Muscle layer of colon (tissue), 2 donors: ENCODE data around the gene AQP7.
"Not testable (repeated sequence)": the region's sequence is repeated elsewhere in the genome, so short reads cannot be mapped to it uniquely, and the experiment has no call there.

Experiments
- H3K27ac ChIP-seq: one replicate; pipeline ENCODE4 v1.7.0; 2013; ENCODE audit warnings: low read depth, mild to moderate bottlenecking, low read length, moderate library complexity
- H3K27me3 ChIP-seq, 2 donors: one replicate each; pipeline ENCODE4 v1.7.0; 2013; ENCODE audit warnings: low read length in 2 of 2, mild to moderate bottlenecking in 2 of 2; ENCODE audit not compliant: insufficient read depth in 2 of 2, control insufficient read depth in 1 of 2
- H3K36me3 ChIP-seq: one replicate; pipeline ENCODE4 v1.7.0; 2013; ENCODE audit warnings: mild to moderate bottlenecking, low read length; ENCODE audit not compliant: insufficient read depth
- H3K4me1 ChIP-seq: one replicate; pipeline ENCODE4 v1.7.0; 2013; ENCODE audit warnings: mild to moderate bottlenecking, low read length; ENCODE audit not compliant: insufficient read depth
- H3K4me3 ChIP-seq, 2 donors: one replicate each; pipeline ENCODE4 v1.7.0; 2013; ENCODE audit warnings: low read length in 2 of 2, low read depth in 1 of 2, mild to moderate bottlenecking in 1 of 2, moderate library complexity in 1 of 2
- H3K9ac ChIP-seq: one replicate; pipeline ENCODE4 v1.7.0; 2013; ENCODE audit warnings: low read length
- H3K9me3 ChIP-seq: one replicate; pipeline ENCODE4 v1.7.0; 2013; ENCODE audit warnings: mild to moderate bottlenecking, low read length
- donor health status: abdominal sarcoma.
- donor health status: Adenocarcinoma of cecum.

Gene AQP7

DNA sequence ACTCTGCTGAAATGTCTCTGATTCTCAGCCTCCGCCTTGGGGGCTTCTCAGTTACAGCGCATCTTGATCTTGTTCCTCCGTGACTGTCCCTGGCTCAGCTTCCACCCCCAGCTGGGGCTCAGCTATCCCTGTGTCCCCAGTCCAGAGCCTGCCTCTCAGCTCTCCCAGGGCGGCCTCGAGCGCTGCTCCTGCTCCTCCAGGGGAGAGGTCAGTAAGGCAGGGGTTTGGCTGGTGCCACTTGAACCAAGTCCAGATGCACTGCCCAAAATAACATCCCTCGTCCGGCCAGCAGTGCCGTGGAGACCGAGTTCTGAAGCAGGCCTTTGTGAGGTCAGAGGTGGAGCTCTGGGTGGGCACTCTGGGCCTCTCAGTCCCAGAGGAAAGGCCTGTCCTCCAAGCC, at the start of gene AQP7:
Gene AQP7 (minus strand): TSS at position 198 of the 400 bp plus-strand sequence. CDS start 1,306 bp downstream, outside the sequence.
- not testable (repeated sequence) for H3K27me3 ChIP-seq, H3K36me3 ChIP-seq, H3K9me3 ChIP-seq, H3K27ac ChIP-seq, H3K4me1 ChIP-seq, H3K4me3 ChIP-seq, H3K9ac ChIP-seq

- peaks cover 10% of the 10 kb centered on the region for H3K4me1 ChIP-seq
- no peak overlapping the region for H3K4me3 ChIP-seq
- no peak overlapping the region for H3K27ac ChIP-seq
- no peaks in the 10 kb centered on the region for H3K9me3 ChIP-seq
- no peaks in the 10 kb centered on the region for H3K36me3 ChIP-seq
- no peak overlapping the region for H3K9ac ChIP-seq
- peaks cover 0 to 3% of the 10 kb centered on the region in 2 donors for H3K27me3 ChIP-seq
Measured at GRCh38 chr9:33450621-33451146, 48.3 kb upstream of the AQP7 start.

DNA sequence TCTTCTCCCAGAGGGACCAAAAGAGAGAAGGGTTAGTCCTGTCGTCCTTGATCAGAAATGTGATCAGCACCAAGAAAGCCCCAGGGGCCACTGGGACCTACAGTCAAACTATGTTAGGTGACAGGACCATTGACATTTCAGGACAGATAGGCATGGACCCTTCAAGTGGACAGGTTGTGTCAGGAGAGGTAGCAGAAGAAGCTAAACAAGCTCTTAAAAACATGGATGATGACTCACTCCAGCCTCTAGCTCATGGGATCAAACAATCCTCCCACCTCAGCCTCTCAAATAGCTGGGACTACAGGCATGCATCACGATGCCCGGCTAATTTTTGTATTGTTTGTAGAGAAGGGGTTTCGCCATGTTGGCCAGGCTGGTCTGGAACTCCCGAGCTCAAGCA, 47.3 kb upstream of the AQP7 start:
- Histone ChIP-seq H3K9ac (no peak overlapping the region), H3K4me1 (peaks cover 10% of the 10 kb centered on the region), H3K27ac (no peak overlapping the region), H3K4me3 (no peak overlapping the region), H3K9me3 (no peaks in the 10 kb centered on the region), H3K36me3 (no peaks in the 10 kb centered on the region), H3K27me3 (peaks cover 0 to 3% of the 10 kb centered on the region in 2 donors)

DNA sequence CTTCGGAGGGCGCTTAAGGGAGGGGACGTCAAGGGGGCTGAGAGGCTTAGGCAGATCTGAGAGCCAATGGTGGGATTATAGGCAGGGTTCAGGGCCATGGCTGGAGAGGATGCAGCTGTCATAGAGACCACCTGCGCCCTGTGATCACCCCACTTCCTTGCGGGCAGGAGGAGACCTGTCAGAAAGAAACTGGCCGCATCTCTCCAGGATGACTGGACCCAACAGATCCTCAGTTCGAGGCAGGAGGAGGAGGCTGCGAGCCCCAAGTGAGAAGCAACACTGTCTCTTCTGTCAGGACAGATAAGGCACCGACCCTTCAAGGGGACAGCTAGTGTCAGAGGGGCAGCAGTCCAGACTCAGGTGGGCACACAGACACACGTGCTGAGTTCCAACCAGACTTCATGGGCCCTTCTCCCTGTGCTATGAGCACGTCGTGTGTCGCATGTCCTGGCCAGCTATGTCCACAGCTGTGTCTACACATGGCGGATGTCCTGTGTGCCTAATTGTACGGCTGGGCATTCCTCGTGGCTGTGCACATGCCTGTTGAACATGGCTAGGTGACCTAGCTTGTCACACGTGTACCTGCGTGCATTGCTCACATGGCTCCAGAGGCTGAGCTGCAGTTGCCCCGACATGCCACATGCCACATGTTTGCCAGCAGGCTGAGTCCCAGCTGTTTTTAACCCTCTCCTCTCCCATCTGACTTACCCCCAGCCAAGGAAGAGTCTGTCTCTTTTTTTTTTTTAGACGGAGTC, 45.6 kb upstream of the AQP7 start:
- Histone ChIP-seq H3K9ac (no peak overlapping the region), H3K27ac (no peak overlapping the region), H3K27me3 (peaks cover 0 to 3% of the 10 kb centered on the region in 2 donors), H3K36me3 (no peaks in the 10 kb centered on the region), H3K9me3 (no peaks in the 10 kb centered on the region), H3K4me3 (peak overlapping the region; percentile 26 to 71), H3K4me1 (peaks cover 10% of the 10 kb centered on the region)

DNA sequence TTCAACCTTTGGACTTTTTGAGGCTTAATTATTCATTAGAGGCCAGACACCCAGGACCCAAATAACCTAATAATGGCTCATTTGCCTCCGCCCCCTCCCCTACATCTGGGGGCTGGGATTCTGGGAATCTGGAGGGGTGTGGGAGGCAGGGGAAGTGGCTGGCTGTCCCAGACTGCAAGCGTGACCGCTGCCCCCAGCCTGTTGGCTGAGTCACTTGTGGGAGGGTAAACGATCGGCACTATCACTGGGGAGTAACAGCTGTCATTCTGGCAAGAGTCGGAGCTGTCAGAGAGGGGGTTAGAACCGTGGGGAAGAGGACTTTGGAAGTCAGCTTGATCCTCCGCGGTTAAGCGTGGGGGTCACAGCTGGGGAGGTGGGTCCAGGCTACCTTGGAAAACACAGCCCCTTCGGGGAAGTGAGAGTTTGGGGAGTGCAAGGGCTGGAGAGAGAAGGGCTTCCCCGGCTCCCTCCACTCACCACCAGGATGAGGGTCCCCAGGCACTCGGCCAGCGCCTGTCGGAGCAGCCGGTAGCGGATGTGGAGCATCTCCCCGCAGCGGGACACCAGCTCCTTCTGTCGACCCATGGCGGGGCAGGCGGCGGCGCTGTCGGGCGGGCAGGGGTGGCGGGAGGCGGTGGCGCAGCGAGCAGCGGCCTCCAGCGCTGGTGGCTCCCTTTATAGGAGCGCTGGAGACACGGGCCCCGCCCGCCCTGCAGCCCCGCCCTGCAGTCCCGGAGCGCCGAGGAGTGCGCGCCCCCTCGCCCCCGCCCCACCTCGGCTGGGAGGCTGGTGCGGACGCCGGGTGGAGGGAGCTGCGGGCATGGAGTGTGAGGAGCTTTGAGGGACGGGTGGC, 44.8 kb upstream of the AQP7 start, which contains the start of gene AQP3:
Gene AQP3 (minus strand): TSS at position 648 of the 853 bp plus-strand sequence. CDS start 63 bp downstream, at position 585.
- Histone ChIP-seq H3K4me3 (peak within 1 kb of the TSS; percentile 26 to 71), H3K36me3 (no peaks in the 10 kb centered on the region), H3K9me3 (no peaks in the 10 kb centered on the region), H3K4me1 (peaks cover 10% of the 10 kb centered on the region), H3K9ac (no peak within 1 kb of the TSS), H3K27ac (no peak within 1 kb of the TSS), H3K27me3 (peaks cover 0 to 3% of the 10 kb centered on the region in 2 donors)

GRCh38 chr9:33446240-33446945, 44.0 kb upstream of the AQP7 start:
- H3K9ac ChIP-seq = no peak overlapping the region
- H3K27ac ChIP-seq = no peak overlapping the region
- peaks cover 10% of the 10 kb centered on the region for H3K4me1 ChIP-seq
- no peaks in the 10 kb centered on the region for H3K9me3 ChIP-seq
- H3K4me3 ChIP-seq = peak overlapping the region in 1 of 2 donors; percentile 71
- H3K27me3 ChIP-seq = peaks cover 0 to 3% of the 10 kb centered on the region in 2 donors
- H3K36me3 ChIP-seq = no peaks in the 10 kb centered on the region

- Histone ChIP-seq H3K36me3 (no peaks in the 10 kb centered on the region), H3K27me3 (peaks cover 0 to 3% of the 10 kb centered on the region in 2 donors), H3K27ac (no peak overlapping the region), H3K9me3 (no peaks in the 10 kb centered on the region), H3K4me1 (peaks cover 10% of the 10 kb centered on the region), H3K4me3 (no peak overlapping the region), H3K9ac (no peak overlapping the region)
Measured at GRCh38 chr9:33445389-33446239, 43.2 kb upstream of the AQP7 start.

DNA sequence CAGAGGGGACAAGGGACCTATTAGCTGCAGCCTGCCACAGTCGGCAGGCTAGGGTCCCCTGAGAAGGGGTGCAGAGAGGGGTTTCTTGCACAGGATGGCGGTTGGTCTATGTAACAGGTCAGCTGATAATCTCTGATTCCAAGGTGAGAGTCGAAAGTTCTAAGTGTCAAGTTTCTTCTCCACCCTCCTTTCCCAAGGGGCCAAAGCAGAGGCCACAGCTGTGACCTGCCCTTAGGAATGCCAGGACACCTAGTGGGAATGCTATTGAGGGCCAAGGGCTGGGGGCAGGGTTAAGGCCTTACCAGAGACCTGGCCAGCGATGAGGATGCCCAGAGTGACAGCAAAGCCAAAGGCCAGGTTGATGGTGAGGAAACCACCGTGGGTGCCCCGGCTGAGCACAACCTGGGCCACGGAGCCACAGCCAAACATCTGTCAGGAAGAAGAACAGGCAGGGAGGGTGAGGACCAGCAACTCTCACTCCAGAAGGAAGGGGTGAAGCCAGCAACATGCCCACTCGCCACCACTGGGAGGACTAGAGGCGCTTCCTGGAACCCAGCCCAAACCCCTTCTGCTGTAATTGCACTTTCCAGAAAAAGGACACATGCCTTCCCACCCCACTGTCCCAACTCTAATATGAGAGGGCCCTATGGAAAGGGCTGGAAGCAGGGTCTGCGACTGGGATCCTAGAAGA, 41.2 kb upstream of the AQP7 start:
- H3K9ac ChIP-seq = no peak overlapping the region
- H3K27me3 ChIP-seq = peaks cover 0 to 3% of the 10 kb centered on the region in 2 donors
- no peaks in the 10 kb centered on the region for H3K36me3 ChIP-seq
- no peak overlapping the region for H3K4me3 ChIP-seq
- H3K9me3 ChIP-seq = no peaks in the 10 kb centered on the region
- peaks cover 10% of the 10 kb centered on the region for H3K4me1 ChIP-seq
- no peak overlapping the region for H3K27ac ChIP-seq

DNA sequence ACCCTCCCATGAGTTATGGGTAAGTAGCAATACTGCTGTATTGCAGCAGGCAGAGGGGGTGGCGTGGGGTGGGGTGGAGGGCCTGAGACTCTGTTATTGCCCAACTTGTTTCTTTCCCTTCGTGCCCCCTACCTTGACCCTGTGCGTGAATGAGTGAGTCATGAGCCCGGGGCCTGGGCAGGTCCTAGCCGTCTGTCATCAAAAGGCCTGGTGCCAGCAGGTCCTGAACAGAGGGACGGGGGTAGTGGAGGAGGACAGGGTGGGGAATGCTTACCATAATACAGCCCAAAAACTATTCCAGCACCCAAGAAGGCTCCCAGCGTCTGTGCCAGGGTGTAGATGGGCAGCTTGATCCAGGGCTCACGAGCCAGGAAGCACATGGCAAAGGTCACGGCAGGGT, 40.7 kb upstream of the AQP7 start:
- no peaks in the 10 kb centered on the region for H3K36me3 ChIP-seq
- H3K9me3 ChIP-seq = no peaks in the 10 kb centered on the region
- H3K4me3 ChIP-seq = no peak overlapping the region
- H3K9ac ChIP-seq = no peak overlapping the region
- no peaks in the 10 kb centered on the region for H3K27me3 ChIP-seq
- no peak overlapping the region for H3K27ac ChIP-seq
- H3K4me1 ChIP-seq = peaks cover 10% of the 10 kb centered on the region

- Histone ChIP-seq H3K27me3 (no peaks in the 10 kb centered on the region), H3K9me3 (no peaks in the 10 kb centered on the region), H3K36me3 (no peaks in the 10 kb centered on the region), H3K4me3 (no peak overlapping the region), H3K4me1 (peaks cover 8% of the 10 kb centered on the region), H3K9ac (no peak overlapping the region), H3K27ac (no peak overlapping the region)
Measured at GRCh38 chr9:33442125-33442524, 39.8 kb upstream of the AQP7 start.
